Prostate gland (tissue), 2 donors: ENCODE measurements around the gene MAPK9.

Experiments
- POLR2A ChIP-seq: fragments of 450-650 bp; IDR thresholded peaks from one replicate; pipeline ENCODE4 v1.6.1; 2016; ENCODE audit warnings: antibody characterized with exemption, mild to moderate bottlenecking
- POLR2AphosphoS5 ChIP-seq: sonication (generic); formaldehyde crosslinking; IDR thresholded peaks from one replicate; pipeline ENCODE4 v1.6.1; 2017; ENCODE audit warnings: antibody characterized with exemption
- TF ChIP-seq, protein P1 (sequence below), 4 experiments: fragments of 200-600 bp in 2 of 4; fragments of 450-650 bp in 2 of 4; sonication (generic) in 2 of 4; IDR thresholded peaks; 1 replicate in 3 of 4; 2 replicates in 1 of 4; pipeline ENCODE4 v1.5.1; 2016 to 2019; ENCODE audit warnings: antibody characterized with exemption in 4 of 4, mild to moderate bottlenecking in 2 of 4, moderate library complexity in 2 of 4

DNA sequence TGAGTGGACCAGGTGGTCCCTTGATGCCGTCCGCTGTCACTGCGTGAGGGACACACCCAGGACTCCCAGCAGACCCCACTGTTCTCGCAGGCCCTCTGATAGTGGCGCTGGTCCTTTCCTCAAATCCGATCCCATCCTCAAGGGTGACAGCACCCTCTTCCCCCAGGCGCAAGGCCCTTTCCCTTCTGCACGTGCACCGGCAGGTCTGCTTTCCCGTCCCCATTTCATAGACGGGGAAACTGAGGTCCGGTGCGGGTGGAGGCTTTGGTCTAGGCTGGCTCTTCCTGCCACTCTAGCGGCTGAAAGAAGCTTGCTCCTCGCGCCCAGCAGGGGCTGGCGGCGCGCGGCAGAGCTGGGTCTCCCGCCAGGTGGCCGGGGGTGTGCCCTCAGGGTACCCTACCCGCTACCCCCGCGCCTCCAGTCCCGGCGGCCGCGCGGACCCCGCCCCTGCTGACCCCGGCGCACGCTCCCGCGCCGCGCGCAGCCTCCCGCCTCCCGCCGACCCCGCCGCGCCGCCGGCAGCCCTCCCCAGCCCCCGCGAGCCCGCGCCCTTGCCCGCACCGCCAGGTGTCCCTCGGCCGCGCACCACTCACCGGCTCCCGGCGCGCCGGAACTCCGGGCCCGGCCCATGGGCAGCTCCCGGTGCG, 83.3 kb downstream of the MAPK9 start:
- TF ChIP-seq, protein P1, sequence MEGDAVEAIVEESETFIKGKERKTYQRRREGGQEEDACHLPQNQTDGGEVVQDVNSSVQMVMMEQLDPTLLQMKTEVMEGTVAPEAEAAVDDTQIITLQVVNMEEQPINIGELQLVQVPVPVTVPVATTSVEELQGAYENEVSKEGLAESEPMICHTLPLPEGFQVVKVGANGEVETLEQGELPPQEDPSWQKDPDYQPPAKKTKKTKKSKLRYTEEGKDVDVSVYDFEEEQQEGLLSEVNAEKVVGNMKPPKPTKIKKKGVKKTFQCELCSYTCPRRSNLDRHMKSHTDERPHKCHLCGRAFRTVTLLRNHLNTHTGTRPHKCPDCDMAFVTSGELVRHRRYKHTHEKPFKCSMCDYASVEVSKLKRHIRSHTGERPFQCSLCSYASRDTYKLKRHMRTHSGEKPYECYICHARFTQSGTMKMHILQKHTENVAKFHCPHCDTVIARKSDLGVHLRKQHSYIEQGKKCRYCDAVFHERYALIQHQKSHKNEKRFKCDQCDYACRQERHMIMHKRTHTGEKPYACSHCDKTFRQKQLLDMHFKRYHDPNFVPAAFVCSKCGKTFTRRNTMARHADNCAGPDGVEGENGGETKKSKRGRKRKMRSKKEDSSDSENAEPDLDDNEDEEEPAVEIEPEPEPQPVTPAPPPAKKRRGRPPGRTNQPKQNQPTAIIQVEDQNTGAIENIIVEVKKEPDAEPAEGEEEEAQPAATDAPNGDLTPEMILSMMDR (IDR thresholded peaks at IDR 0.05): no peak
- TF ChIP-seq POLR2AphosphoS5 (no peak), POLR2A (no peak)
